GM15510 (cell line): Measurements from ENCODE around the gene SKAP2.

Experiments used
- POLR2A ChIP-seq: IDR thresholded peaks from 3 replicates; pipeline ENCODE4 v1.6.1; 2011; ENCODE audit warnings: borderline replicate concordance; ENCODE audit not compliant: insufficient read length; ENCODE audit errors: extremely low read depth

The SKAP2 gene

GRCh38 chr7:26680587-26680986 lies 183.8 kb downstream of the SKAP2 start:
- no peak for TF ChIP-seq POLR2A

- no peak for TF ChIP-seq POLR2A
These were observed 189.1 kb downstream of the SKAP2 start for GRCh38 chr7:26675143-26675887.

DNA sequence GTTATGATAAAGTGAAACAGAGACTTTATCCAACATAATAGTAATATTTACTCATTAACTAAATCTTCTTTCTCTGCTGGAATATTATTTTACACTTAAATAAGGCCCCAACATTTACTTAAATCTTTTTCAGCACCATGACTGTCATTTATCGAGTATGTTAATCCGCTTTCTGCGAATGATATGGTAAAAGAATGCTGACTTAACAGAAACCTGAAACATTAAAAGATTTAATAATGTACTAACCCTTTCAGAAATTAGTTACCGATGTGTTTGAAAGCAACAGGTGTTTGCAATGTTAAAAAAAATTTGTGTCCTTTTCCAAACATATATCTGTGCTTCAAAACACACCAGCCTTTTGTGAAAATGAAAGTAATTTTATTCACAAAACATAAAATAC lies 190.5 kb downstream of the SKAP2 start:
- no peak for TF ChIP-seq POLR2A

DNA sequence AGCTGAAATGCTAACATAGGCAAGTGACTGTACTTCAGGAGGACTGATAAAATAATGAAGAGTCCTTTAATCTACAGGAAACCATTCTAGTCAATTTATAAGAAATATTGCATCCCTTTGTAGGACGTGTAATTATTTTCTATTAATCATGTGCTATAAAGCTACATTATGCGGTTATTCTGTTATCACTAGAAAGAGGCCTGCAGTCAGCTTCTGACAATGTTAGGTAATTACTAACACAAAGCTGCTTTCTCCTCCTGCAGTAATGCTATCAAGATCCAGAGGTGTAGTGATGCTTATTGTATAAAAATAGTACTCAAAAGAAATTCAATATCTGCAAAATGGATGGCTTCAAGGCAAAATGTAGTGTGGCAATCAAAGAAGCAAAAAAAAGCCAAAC lies 191.1 kb downstream of the SKAP2 start:
- no peak for TF ChIP-seq POLR2A

GRCh38 chr7:26670841-26671240 lies 193.5 kb downstream of the SKAP2 start:
- TF ChIP-seq POLR2A, result no peak

GRCh38 chr7:26670290-26670689 lies 194.1 kb downstream of the SKAP2 start:
- TF ChIP-seq POLR2A, result no peak

DNA sequence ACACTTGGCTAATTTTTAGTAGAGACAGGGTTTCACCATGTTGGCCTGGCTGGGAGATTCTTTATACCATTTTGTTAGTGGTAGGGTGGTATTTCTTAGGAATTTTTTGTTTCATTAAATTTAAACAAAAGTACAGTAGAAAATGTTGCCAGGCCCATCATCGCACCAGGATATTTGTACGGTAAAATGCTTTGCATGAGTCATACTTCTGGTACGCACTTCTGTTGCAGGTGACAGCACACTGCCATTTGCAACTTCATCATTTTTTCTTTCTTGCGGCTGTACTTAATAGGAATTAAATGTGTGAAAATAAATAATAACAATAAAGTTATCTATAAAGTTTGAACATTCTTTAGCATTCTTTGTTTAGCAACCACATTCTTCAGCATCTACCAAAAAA lies 195.6 kb downstream of the SKAP2 start:
- no peak for TF ChIP-seq POLR2A

GRCh38 chr7:26667514-26668133 lies 196.8 kb downstream of the SKAP2 start:
- TF ChIP-seq POLR2A, result no peak

DNA sequence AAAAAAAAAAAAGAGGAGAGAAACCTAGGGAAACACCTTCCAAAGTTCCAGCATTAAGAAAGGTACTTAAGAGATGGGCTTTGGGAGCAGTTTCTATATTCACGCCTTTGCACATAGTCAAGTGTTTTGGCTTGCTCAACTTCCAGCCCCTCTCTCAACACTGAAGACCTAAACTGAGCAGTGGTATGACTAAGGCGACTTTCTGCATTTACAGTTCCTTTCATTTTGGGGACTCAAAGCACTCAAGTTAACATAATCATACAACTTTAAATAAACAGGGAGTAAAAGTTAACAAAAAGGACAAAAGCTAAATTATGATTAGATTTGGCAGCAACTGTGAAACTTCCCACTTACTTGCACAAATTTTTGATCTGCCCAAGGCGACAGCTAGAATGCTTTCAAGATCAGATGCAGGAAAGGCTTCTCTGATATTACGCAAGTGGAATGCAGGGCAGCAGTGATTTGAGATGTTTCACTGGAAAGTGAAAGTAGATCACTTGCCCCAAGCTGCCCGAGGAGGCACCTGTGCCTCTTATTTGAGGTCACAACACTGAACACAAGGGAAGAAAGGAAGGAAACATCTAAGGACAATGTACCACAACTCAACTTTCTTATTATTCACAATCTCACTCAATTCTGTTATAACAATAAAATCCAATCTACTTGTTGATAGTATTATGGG lies 199.5 kb downstream of the SKAP2 start:
- TF ChIP-seq POLR2A, result no peak

DNA sequence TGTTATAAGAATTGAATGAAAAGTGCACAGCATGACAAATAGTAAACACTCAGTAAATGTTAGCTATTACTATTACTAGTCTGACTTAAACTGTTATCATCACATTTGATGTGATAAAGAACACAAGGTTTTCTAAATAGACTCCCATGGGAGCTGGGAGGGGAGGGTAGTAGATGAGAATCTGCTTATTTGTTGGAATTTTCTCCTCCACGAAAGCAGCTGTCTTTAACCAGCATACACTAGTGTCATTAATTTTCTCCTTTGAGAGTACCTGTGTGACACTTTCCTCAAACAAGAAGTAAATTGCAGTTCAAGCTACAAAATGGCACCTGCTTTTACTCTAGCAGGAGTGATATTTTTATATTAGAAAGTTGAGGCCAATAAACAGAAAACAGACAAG lies 200.1 kb downstream of the SKAP2 start:
- TF ChIP-seq POLR2A, result no peak

DNA sequence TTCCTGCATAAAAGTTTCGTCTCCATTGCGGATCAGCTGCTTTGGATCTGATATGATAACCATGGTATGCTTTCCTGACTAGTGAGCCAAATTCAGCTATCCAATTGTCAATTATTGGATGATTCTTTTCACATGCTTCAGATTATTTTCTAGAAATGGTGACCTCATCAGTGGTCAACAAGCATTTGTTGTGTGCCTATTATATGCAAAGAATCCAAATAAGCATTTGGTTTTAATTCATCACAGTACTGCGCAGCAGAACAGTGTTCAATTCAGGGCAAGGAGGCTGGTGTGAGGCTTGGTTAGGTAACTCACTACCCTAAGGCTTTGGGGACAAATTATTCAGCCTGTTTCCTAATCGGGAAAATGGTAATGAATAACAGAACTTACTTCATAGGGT lies 200.5 kb downstream of the SKAP2 start:
- no peak for TF ChIP-seq POLR2A

DNA sequence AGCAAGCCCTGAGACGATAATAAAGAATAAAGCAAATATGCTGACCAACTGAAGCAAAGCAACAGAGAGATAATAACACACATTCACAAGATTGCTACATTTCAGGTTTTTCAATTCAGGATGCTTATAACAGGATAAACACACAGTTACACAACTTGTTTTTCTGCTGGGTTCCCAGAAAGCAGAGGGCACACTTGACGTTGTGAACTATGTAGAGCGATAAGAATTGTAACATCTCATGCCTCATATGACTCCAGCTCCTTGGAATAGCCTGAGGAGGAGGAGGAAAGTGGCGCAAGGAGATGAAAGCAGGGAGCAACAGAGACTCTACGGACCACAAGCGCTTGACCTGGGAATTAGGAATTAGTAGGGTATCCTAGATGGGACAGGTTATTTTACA lies 201.7 kb downstream of the SKAP2 start:
- no peak for TF ChIP-seq POLR2A

- no peak for TF ChIP-seq POLR2A
These were observed 205.3 kb downstream of the SKAP2 start for GRCh38 chr7:26659121-26659520.

DNA sequence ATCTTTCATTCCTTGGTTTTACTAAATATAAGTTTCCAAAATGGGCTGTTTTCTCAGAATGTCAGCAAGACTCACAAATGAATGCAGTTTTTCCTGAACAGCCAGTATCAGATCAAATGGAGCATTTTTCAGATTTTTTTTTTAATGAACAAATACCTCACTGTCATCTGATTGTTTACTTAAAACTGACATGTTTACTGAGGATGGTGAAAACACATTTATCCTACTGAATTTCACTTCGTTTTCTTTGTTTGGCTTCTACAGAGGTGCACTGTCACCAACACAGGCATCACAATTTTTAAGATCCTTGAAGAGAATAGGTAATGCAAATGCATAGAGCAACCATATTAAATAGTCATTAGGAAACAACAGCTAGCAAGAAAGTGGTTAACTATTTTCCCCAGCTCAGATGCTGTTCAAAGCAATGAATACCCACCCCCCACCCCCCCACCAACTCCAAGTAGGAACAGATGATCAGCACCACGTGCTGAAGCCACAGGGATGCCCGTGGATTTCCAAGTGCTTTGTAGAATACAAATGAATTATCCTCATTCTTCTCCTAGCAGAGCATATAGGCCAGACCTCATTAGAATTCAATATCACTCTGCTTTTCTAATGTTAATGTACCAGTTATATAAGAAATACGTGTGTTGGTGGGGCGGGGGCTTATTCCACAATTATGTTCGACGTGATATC lies 205.9 kb downstream of the SKAP2 start:
- no peak for TF ChIP-seq POLR2A

- TF ChIP-seq POLR2A, result no peak
These were observed 206.6 kb downstream of the SKAP2 start for GRCh38 chr7:26657686-26658388.

- no peak for TF ChIP-seq POLR2A
These were observed 207.2 kb downstream of the SKAP2 start for GRCh38 chr7:26657206-26657641.

DNA sequence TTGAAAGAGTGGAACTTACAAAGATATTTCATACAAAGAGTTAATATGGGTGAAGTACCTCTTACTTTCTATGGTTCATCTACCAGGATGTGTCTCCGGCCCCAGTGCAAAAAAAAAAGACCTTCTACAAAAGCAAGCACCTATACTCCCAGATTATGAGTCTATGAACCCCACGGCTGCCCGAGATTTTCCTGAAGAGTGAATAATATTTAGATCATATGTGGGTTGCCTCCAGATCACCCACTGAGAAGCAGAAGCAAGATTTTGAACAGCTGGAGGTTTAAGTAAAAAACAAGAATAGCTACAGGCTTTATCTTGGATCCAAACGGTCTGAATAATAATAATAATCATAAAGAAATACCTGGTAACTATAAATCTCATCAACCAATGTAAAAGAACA lies 207.7 kb downstream of the SKAP2 start:
- TF ChIP-seq POLR2A, result no peak
